SIG-M5 (cell line): Measurements from ENCODE around the gene SMAD6.
"Not testable (repeated sequence)": the region's sequence is repeated elsewhere in the genome, so short reads cannot be mapped to it uniquely, and the experiment has no call there.

Source experiments
- DNase-seq: peaks from one replicate; lab custom pipeline; 2025; lab: John Stamatoyannopoulos, UW

Gene SMAD6

DNA sequence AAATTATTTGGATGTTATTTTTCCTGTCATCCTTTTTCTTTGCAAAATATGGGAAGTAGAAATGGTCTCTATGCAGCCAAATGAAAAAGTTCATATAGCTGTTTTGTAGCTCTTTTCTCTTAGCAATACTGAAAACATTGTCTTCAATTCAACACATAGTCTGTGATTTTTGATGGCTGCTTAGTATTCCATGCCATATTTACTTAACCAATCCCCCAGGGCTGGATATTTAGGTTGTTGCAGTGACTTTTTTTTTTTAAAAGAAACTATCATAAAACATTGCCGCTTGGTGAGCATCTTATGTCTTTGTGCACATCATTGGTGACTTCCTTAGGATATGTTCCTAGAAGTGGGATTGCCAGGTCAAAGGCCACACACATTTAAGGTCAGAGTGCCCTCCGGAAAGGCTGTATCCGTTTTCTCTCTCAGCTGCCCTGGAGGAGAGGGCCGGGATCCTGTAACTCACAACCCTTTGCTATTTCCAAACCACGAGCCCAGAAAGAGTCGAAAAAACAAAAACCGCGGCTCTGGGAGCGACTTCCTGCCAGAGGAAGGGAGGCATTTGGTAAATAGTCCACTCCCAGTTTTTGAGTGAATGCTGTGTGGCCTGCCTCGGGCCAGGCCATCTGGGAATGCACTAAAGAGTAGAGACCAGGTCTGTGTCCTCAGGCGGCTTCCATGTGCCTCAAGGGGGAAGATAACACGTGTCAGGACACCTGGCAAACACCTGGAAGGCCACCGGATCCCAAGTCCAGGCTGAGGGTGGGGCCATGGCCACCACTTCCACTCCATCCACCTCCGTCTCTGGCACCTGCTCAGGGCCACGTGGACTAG lies 41.9 kb downstream of the SMAD6 start:
- no peak for DNase-seq

DNA sequence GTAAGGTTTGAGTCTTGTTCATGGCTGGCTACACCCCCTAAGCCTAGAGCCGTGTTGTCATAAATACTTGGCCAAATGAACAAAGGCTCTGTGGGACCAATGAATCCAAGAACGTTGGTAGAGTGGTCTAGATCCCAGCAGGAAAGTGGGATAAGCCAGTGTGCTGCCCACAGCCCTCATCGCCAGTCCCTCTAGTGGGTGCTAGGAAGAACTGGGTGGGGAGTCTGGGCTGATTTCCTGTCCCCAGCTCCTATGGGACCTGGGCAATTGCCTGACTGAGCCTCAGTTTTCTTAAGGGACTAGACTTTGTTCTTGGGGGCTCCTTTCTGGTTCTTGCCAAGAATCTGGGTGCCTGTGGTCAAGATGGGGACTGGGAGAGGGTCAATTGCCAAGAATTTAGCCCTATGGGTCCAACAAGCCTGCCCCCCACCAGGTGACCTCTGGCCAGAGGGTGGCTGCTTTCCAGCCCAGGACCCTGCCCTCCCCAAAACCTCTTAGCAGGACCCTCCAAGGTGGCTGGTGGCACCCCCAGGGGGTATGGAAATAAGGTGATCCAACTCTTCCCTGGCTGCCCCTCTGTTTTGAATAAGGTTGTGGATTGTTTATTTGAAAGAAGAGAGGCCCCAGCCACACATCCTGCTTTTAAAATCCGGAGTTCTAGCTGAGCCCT lies 42.7 kb downstream of the SMAD6 start:
- no peak for DNase-seq

DNA sequence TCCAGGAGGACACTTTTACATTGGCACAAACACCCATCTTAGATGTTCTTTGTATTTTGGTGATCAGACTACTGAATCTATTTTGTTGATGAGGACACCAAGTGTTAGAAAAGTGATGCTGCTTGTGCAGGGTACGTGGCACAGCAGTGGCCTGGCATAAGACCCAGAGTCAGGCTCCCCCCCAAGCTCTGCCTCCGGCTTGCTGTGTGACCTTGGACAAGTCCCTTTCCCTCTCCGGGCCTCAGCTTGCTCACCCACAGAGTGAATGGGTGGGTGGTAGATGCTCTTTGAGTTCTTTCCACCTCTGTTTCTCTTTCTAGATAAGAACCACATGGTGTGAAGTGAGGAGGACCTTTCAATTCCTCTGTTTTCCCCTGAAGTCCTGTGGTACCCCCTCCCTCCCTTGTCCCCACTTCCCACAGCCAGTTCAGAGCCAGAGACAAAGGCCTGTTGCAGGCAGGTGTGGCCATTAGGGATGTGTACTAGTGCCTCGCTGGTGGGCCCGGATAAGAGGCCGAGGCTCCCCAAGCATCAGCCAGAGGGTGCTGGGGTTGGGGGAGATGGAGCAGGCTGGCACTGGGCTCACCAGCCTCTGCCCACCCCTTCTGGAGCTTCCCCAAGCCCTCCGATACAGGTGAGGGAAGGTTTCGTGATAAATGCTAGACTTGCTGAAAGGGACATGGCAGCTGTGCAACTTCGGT lies 43.6 kb downstream of the SMAD6 start:
- no peak for DNase-seq

DNA sequence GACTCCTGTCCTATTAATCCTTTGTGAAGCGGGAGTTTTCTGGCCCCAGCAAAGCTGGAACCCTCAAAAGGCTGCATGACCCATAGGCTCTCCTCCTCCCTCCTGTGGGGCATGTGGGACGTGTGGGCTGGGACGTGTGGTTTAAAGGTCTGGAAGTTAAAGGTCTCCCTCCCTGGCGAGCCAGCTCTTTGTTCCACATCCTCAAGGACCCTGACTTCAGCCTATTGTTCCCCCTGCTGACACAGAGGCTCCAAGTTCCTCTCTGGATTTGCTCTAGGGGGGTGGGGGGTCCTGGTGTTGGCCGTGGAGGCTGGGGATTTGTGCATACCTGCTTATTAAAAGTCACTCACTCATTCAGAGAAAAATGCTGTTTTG lies 44.2 kb downstream of the SMAD6 start:
- no peak for DNase-seq

DNA sequence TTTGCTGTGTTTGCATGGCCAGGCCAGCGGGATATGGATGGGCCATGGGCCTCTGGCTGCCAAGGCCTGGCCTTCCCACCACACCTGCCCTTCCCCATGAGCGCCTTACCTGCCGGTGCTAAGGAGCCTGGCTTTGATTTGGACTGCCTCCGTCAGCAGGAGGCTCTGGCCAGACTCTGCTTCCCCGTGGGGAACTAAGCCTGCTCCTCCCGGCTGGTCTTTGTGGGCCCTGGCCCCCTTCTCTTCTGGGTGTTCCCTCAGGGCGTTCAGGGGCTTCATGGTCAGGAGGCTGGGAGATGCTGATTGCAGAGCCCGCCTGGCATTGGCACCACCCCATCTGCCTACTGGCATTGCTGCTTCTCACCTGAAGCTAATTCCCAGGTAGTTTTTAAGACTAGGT lies 45.2 kb downstream of the SMAD6 start:
- no peak for DNase-seq

DNA sequence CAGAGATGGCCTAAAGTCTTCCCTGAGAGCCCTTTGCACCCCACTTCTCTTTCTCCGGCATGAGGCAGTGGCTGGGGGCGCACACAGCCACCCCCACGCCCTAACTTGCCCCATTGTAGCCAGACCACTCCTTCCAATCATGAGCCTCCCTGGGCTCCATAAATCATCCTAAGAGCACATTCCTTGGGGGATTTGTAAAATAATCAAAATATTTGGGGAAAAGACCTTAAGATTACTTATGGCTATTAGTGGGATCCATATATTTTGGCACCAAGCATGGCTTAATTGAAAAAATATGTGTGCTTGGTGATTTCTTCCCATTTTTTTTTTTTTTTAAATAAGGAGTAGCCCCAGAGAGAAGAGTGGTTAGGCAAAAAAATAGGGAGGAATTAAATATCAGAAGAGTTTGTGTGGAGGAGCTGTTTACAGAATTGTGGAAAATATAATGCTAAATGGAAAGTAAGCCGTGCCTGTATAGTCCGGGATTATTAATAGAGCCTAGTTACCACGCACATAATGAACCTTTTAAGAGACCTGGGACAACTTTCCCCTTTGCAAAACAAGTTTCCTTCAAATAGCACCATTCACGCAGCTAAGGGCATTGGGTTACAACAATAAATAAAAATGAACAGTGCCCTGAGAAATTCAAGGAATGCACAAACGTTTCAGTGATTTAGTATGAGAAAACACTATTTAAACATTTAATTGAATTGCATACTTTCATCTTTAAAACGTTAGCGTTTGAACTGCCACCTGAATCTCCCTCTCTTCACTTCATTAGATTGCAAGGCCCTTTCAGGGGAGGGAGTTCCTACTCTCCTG lies 46.1 kb downstream of the SMAD6 start:
- DNase-seq, result no peak

DNA sequence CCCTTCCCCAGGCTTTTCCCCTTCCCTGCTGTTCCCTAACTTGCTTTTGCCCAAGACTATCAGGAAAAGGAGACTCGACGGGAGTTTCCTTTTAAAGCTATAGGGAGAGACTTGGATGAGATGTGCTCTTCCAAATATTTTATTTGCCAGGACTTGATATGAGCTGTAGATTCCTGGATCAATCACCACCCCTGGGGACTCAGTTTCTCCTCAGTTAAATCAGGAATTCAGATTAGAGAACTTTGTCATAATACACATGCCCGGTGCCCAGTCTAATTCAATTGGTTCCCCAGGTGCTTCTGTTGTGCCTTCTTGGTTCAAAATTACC lies 46.6 kb downstream of the SMAD6 start:
- DNase-seq, result no peak

DNA sequence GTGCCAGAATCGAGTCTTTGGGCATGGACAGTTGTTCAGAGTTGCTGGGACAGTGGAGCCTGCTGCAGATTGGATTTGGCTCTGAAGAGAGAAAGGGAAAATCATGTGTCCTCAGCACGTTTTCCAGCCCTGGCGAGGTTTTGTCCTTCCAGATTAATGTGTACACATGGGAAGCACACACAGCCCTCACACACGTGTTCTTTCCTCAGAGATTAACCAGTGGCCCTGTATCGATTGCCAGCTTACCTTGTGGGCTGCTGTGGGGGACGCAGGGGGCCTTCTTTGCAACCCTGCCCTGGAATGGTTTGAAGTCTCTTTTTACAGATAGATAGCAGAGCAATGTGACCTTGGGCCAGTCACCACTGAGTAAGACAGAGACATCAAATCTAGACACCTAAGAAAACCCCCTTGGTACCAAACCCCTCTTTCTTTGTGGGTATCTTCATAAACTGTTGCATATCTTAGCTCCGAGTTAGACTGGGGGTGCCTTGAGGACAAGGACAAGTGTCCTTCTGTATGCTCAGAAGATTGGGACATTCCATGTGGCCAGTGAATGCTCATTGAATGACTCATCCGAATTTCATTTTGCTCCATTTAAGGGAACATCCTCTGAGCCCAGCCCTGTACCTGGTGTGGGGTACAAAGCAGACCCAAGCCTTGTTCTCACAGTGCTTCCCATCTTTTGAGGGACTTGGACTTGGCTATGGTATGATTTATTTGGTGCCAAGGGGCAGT lies 48.0 kb downstream of the SMAD6 start:
- no peak for DNase-seq

DNA sequence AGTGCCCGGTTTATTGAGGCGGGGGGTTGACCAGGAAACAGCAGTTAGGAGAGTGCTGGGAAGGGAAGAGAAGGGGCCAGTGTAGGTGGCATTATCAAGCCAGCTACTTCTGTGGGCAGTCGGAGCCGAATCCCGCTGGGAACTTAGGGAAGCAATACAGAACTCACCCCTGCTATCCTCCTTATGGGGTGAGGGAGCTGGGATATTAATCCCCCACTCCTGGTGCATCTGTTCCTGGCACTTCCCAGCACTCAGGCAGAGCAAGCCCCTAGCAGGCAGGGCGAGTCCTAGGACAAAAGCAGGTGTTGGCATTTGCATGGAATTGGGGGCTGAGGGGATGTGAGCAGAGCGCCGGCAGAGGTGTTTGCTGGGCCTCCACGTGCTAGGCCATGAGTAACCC lies 48.6 kb downstream of the SMAD6 start:
- DNase-seq, result no peak

DNA sequence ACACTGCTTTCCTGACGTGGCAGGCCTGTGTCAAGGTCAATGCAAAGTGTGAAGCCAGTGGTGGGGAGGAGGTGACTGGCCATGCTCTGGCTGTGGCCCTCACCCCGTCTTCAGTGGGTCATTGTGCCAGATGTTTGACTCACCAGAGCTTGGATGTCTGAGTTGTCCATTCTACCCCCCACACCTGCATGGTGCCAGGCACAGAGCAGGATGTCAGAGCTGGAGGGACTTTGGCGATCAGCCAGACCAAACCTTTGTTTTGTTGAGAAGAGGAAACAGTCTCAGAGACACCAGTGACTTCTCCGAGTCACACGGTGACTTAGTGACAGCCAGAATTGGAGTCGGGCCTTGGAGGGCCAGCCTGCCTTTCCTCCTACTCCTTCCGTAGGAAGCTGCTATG lies 49.5 kb downstream of the SMAD6 start:
- DNase-seq, result no peak

DNA sequence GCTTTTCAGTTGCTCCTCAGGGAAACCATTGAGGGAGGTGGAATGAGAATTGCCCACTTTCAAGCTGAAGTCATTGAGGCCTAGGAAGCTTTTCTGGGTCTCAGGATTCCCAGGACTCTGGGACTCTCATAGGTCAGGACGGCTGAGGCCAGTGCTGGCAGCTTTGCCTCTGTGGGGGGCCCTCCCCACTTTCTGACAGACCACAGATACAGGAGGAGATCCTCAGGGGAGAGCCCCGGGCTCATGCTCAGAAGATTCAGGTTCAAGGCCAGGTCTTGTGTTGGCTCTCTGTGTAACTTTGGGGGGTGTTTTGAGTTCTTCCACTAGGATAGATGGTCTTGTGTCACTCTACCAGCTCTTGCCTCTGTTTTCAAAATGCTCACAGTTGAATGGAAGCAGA lies 50.0 kb downstream of the SMAD6 start:
- no peak for DNase-seq

DNA sequence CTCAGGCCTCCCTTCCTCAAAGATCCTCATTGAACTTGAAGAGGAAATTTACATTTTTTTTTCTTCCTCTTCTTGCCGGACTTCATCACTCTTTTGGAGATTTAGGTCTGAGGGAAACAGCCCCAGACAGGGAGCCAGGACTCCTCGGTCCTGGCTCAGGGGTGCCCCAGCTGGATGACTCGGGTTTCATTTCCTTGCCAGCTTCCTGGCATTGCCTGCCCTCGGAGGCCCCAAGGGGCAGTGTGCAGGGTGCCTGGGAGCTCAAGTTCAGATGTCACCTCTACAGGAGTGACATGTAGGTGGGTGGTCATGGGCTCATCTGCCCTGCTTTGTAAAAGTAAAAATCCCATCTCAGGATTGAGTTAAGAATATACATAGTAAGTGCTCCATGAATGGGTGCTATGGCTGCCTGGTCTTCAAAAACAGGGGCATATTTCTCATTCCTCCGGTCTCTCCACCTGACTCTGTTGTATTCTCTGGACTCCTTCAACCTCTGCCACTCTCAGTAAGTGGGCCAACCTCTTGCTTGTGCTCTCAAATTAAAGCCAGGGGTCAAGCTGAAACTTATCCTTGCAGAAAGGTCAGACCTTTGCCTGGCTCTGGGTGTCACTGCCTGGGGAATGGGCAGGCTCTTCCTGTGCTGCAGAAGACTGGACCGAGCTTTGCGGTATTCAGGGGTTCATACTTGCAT lies 51.8 kb downstream of the SMAD6 start:
- DNase-seq, result no peak

DNA sequence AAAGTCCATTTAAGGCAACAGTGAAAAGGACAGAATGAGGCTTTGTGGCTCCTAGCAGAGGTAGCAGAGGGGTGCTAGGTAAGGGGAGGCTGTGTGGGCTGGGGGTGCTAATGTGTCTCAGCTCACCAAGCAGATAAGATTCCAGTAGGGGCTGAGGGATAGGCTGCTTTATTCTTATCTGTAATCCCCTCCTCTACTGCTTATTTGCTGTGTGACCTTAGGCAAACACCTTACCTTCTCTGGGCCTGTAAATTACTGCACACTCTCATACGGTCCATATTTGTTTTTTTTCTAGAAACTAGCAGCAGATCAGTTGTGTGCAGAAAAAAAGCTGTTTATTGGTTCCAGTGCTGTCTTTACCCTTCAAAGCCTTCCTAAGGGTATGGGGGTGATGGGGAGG lies 52.8 kb downstream of the SMAD6 start:
- no peak for DNase-seq

DNA sequence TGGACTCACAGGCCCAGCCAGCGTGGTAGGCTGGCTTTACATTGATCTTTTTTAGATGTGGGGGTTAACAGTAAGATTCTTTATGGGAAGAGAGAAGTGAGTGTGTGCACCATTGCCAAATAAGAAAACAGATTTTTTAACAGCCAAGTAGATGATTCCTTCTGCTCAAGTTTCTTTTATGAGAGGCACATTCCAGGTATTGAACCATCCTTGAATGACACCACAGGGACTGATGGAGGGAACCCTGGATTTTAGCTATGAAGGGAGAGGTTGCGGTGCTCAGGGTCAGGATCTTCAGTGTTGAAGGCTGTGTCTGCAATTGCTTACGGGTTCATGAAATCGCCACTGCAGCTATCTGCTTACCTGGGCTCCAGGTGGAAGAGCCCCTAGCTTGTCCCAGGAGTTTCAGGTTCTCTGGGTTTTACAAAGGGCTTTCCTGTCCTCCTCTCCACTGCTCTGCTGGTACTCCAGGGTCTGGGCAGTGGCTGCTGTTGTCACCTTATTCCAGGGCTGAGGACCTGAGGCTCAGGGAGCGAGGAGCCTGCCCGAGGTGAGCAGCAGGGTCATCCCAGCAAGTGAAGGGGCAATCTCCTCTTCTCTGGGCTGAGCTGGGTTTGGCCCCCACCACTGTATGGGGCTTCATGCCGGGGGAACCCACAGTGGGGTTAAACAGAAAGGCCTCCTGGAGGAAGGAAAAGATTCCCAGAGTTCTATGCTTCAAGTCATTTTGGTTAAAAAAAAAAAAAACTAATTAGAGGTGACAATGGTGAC lies 53.4 kb downstream of the SMAD6 start:
- no peak for DNase-seq

DNA sequence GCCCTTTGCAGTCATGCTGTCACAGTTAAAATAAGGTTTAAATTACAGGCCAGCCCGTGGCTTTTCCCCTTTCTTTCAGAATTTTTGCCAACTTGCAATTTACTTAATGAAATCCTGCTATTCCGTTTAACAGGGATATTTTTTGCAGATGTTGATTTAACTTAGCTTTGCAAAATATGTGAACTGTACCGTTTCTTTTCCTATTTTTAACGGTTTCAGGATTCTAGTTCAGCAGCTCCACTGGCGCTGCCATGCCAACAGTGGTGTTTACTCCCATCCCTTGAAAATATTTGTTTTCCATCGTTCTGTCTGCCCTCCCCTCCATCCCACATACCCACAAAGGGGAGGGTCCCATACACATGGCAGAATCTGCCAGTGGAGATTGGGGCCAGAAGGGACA lies 54.3 kb downstream of the SMAD6 start:
- DNase-seq, result no peak

DNA sequence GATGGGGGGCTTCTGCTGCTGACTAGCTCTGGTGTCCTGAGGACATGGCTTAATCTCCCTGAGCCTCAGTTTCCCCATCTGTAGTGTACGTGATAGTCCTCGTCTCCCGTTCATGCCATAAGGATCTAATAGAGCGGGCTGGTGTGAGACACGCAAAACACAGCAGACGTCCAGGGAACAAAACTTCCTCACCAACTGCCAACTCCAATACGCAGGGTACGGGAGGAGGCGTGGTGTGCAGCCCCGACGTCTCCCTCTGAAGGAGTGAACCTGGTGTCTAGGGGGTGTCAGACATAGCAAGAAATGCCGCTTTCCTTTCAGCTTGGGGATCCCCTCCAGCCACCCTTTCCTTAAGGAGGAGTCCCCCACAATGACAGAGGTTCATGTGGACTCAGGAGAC lies 55.0 kb downstream of the SMAD6 start:
- no peak for DNase-seq

DNA sequence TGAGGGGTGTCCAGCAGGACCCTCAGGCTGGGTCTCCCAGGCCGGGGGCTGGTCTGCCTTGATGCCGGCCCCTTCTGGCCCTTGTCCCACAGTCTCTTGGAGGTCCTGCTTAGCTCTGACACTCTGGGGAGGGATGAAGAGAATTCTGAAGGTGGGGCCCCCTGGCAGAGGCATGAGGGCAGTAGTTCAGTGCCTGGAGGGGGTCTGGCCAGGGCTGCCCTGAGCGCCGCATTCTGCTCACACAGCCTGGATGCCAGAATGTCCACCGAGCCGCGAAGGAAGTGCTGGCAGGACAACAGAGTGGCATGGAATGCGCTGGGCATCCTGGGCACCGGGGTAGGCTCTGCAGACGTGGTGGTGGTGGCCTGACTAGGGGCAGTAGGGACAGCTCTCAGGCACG lies 55.5 kb downstream of the SMAD6 start:
- DNase-seq, result no peak

DNA sequence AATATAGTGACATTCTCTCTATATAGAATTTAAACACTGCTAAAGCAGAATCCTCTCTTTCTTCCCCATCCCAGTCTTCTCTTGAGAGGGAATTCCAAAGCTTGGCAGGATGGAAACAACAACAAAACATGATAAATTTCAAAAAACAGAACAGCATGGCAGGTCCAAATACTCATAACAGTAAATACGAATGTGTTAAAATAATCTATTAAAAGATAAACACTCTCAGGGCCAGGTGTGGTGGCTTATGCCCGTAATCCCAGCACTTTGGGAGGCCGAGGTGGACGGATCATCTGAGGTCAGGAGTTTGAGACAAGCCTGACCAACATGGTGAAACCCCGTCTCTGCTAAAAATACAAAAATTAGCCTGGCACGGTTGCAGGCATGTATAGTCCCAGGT lies 56.2 kb downstream of the SMAD6 start:
- not testable (repeated sequence) for DNase-seq

DNA sequence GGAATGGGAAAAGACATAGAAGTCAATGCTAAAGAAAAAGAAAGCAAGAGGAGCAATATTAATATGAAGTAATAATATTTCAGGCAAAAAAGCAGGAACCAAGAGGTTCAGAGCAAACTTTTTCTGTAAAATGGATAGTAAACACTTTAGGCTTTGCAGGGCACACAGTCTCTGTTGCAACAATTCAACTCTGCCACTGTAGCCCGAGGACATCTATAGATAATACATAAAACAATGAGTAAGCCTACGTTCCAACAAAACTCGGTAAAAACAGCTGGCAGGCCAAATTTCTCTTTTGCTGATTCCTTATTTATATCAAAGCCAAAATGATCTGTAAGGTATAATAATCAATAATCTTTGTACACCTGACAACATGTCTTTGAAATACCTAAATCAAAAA lies 56.8 kb downstream of the SMAD6 start:
- no peak for DNase-seq
